ENCODE data around the gene RUNX2. TPM values are rescaled to one million over a fixed set of nuclear protein-coding genes. Genes with fewer than 3 reads are reported as not detected.

RUNX2 gene
- total RNA-seq, 1 donor from 2014 or later, result 1.8 TPM

GRCh38 chr6:45630801-45631200 is 302.7 kb downstream of the RUNX2 start:
- POLR2A ChIA-PET, result no interaction called here
- TF ChIP-seq, protein P1, sequence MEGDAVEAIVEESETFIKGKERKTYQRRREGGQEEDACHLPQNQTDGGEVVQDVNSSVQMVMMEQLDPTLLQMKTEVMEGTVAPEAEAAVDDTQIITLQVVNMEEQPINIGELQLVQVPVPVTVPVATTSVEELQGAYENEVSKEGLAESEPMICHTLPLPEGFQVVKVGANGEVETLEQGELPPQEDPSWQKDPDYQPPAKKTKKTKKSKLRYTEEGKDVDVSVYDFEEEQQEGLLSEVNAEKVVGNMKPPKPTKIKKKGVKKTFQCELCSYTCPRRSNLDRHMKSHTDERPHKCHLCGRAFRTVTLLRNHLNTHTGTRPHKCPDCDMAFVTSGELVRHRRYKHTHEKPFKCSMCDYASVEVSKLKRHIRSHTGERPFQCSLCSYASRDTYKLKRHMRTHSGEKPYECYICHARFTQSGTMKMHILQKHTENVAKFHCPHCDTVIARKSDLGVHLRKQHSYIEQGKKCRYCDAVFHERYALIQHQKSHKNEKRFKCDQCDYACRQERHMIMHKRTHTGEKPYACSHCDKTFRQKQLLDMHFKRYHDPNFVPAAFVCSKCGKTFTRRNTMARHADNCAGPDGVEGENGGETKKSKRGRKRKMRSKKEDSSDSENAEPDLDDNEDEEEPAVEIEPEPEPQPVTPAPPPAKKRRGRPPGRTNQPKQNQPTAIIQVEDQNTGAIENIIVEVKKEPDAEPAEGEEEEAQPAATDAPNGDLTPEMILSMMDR (IDR thresholded peaks at IDR 0.05), result no peak
- H3K4me3 Mint-ChIP-seq, result no peak overlapping the region

GRCh38 chr6:45631396-45631795 is 303.3 kb downstream of the RUNX2 start:
- ChIA-PET CTCF (no interaction called here), POLR2A (no interaction called here)
- TF ChIP-seq, protein P1 (IDR thresholded peaks at IDR 0.05), result no peak
- H3K4me1 Mint-ChIP-seq, result no peaks in the 10 kb centered on the region
- ATAC-seq (ENCODE audit: low read depth) (no peak), DNase-seq (no peak)
- H3K27ac Mint-ChIP-seq, result no peak overlapping the region
- no peaks in the 10 kb centered on the region for H3K9me3 Mint-ChIP-seq
- no peak overlapping the region for H3K4me3 Mint-ChIP-seq
- H3K27me3 Mint-ChIP-seq, result no peaks in the 10 kb centered on the region
- intact Hi-C loops (cut with micrococcal nuclease), result loop anchor here (5.0 kb wide), 1 partner anchor 81 kb away; no protein-coding TSS in a partner anchor
- no peaks in the 10 kb centered on the region for H3K36me3 Mint-ChIP-seq (ENCODE audit: low read depth)

More at GRCh38 chr6:45630801-45631200, 302.7 kb downstream of the RUNX2 start:
- CTCF ChIA-PET, result no interaction called here
- DNase-seq, result no peak
- ATAC-seq (ENCODE audit: low read depth), result no peak
- no peaks in the 10 kb centered on the region for H3K27me3 Mint-ChIP-seq
- no peaks in the 10 kb centered on the region for H3K9me3 Mint-ChIP-seq
- H3K36me3 Mint-ChIP-seq (ENCODE audit: low read depth), result no peaks in the 10 kb centered on the region
- H3K27ac Mint-ChIP-seq, result no peak overlapping the region
- no peaks in the 10 kb centered on the region for H3K4me1 Mint-ChIP-seq
- intact Hi-C loops (cut with micrococcal nuclease), result loop anchor here (5.0 kb wide), 1 partner anchor 82 kb away; no protein-coding TSS in a partner anchor

DNA sequence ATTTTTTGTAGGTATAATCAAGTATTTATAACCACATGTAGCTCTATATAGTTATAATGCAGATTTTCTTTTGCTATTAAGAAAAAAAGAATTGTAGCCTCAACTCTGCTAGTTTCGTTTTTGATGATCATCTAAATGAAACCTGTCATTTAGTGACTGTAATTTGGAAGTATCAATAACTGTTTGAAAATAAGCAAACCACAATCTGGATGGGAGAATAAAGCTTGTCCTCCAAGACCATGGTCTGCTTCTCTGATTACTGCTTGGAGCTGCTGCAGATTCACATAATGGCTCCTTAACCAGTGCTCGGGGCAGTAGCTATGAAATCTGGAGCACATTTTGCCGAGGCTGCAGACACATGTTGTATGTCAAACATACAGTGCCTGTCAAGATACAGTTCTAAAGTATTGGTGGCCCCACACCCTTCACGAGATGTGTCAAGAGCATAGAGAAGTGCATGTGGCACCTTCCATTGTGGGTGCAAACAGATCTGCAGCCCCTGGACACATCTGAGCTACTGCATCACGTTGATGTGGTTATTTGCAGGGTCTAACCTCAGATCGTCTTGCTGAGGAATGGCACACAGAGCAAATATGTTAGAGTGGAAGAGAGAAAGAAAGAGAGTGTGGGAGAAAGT is 305.3 kb downstream of the RUNX2 start:
- CTCF ChIA-PET, result no interaction called here
- Mint-ChIP-seq H3K4me3 (no peak overlapping the region), H3K27me3 (no peaks in the 10 kb centered on the region), H3K36me3 (ENCODE audit: low read depth) (no peaks in the 10 kb centered on the region), H3K9me3 (no peaks in the 10 kb centered on the region), H3K4me1 (no peaks in the 10 kb centered on the region), H3K27ac (no peak overlapping the region)
- no peak for ATAC-seq (ENCODE audit: low read depth)
- no peak for DNase-seq
- POLR2A ChIA-PET, result no interaction called here
- intact Hi-C loops (cut with micrococcal nuclease), result loop anchor here (5.0 kb wide), 1 partner anchor 79 kb away; no protein-coding TSS in a partner anchor
- TF ChIP-seq, protein P1 (IDR thresholded peaks at IDR 0.05), result no peak

- no peak overlapping the region for H3K4me3 Mint-ChIP-seq
- ChIA-PET CTCF (no interaction called here), POLR2A (no interaction called here)
- H3K9me3 Mint-ChIP-seq, result no peaks in the 10 kb centered on the region
- intact Hi-C loops (cut with micrococcal nuclease), result loop anchor here (5.0 kb wide), 1 partner anchor 78 kb away; no protein-coding TSS in a partner anchor
- ATAC-seq (ENCODE audit: low read depth), result no peak
- no peaks in the 10 kb centered on the region for H3K27me3 Mint-ChIP-seq
- no peak overlapping the region for H3K27ac Mint-ChIP-seq
- H3K4me1 Mint-ChIP-seq, result no peaks in the 10 kb centered on the region
- H3K36me3 Mint-ChIP-seq (ENCODE audit: low read depth), result no peaks in the 10 kb centered on the region
- TF ChIP-seq, protein P1 (IDR thresholded peaks at IDR 0.05), result no peak
- no peak for DNase-seq
These were observed 306.1 kb downstream of the RUNX2 start for GRCh38 chr6:45634231-45634630.

DNA sequence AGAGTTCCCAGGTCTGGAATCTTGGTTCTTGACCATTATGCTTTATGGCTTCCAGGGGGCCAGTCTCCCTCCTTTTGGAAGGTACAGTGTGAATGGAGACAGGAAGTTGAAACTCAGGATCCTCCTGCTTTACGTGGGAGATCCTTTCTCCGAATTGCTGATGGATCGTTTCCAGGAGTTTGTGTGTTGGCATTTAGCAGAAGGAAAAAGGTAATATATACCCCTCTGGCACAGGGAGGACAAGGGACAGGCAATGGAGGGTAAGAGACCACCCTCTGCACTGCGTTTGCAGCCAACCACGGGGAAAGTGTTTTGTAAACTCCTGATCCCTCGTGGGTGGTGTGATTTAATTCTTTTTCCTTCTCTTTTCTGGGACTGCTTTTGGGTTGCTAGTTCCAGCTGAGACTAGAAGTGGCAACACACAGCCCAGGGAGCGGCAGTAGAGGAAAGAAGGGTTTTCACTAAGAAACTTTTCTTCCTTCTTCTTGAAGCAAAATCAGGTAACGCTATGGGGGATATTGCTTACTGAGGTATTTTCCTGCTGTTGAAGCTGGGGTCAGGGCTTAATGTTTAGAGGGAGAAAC is 307.2 kb downstream of the RUNX2 start:
- ChIA-PET CTCF (no interaction called here), POLR2A (interaction anchor here (0.6 kb wide), 1 partner anchor 264 kb away, joined by 3 read pairs; no protein-coding TSS in a partner anchor)
- no peaks in the 10 kb centered on the region for H3K27me3 Mint-ChIP-seq
- no peak for ATAC-seq (ENCODE audit: low read depth)
- TF ChIP-seq, protein P1 (IDR thresholded peaks at IDR 0.05), result no peak
- no peaks in the 10 kb centered on the region for H3K36me3 Mint-ChIP-seq (ENCODE audit: low read depth)
- DNase-seq, result no peak
- H3K27ac Mint-ChIP-seq, result no peak overlapping the region
- H3K4me1 Mint-ChIP-seq, result no peaks in the 10 kb centered on the region
- intact Hi-C loops (cut with micrococcal nuclease), result no loop called here
- H3K4me3 Mint-ChIP-seq, result no peak overlapping the region
- H3K9me3 Mint-ChIP-seq, result no peaks in the 10 kb centered on the region
